Activated naive CD8-positive, alpha-beta T cell (primary cell): ENCODE measurements around the gene P3H2.

ENCODE experiments used
- H3K27ac Mint-ChIP-seq: one replicate; pipeline ENCODE4 v1.8.0; 2021; ENCODE audit warnings: mixed read lengths
- H3K27me3 Mint-ChIP-seq: one replicate; pipeline ENCODE4 v1.8.0; 2021; ENCODE audit warnings: mixed read lengths
- H3K36me3 Mint-ChIP-seq: one replicate; pipeline ENCODE4 v1.8.0; 2021; ENCODE audit warnings: mixed read lengths
- H3K4me1 Mint-ChIP-seq: one replicate; pipeline ENCODE4 v1.8.0; 2021; ENCODE audit warnings: low read depth, mixed read lengths
- H3K4me3 Mint-ChIP-seq: one replicate; pipeline ENCODE4 v1.8.0; 2021; ENCODE audit warnings: mild to moderate bottlenecking, mixed read lengths
- H3K9me3 Mint-ChIP-seq: one replicate; pipeline ENCODE4 v1.8.0; 2021; ENCODE audit warnings: low read depth, mixed read lengths

Gene P3H2

DNA sequence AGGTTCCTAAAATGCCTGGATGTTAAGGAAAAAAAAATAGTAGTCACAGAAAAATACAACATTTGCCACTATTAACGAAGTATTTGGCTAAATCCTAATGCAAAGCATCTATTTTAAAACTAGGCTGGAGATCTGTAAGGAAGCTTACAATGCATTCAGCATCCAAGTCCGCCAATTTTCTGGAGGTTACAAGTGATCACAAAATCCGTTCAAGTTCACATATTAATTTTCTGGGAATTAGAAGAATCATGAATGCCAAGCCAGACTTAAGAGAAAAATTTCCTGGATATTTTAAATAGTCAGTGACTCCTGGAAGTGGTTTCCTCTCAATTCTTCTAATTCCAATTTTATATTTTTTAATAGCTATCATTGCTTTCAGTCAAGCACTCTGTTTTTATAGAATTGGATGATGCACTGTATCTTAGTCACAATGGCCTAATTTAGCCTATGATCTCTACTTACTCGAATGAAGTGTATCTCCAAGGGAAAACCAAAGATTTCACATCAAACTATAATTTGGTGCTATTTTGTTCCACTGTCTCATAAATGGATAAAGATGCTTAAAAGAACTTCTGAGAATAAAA is 60.4 kb downstream of the P3H2 start:
- H3K9me3 Mint-ChIP-seq = no peaks in the 10 kb centered on the region
- no peaks in the 10 kb centered on the region for H3K4me1 Mint-ChIP-seq
- no peaks in the 10 kb centered on the region for H3K36me3 Mint-ChIP-seq
- no peak overlapping the region for H3K4me3 Mint-ChIP-seq
- H3K27me3 Mint-ChIP-seq = peaks cover 8% of the 10 kb centered on the region
- no peak overlapping the region for H3K27ac Mint-ChIP-seq

DNA sequence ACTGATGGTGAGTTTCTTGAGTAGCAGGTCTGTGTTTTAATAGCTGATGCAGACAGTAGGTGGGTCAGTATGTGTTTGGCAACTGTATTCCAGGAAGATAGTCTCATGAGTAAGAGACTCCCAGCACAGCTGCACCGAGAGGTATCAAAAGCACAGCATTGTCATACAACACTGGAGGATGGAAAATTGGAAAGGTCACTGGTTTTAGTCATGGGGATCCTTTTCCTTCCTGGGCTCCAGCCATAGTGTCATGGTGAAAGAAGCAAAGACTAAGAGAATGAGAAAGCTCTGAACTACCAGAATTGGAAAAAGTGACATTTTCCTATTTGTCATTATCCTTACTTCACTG is 61.5 kb downstream of the P3H2 start:
- Mint-ChIP-seq H3K36me3 (no peaks in the 10 kb centered on the region), H3K4me1 (no peaks in the 10 kb centered on the region), H3K9me3 (no peaks in the 10 kb centered on the region), H3K27me3 (peaks cover 8% of the 10 kb centered on the region), H3K4me3 (no peak overlapping the region), H3K27ac (no peak overlapping the region)

GRCh38 chr3:190058521-190059241 is 62.0 kb downstream of the P3H2 start:
- Mint-ChIP-seq H3K4me3 (no peak overlapping the region), H3K27me3 (peaks cover 8% of the 10 kb centered on the region), H3K36me3 (no peaks in the 10 kb centered on the region), H3K4me1 (no peaks in the 10 kb centered on the region), H3K9me3 (no peaks in the 10 kb centered on the region), H3K27ac (no peak overlapping the region)

DNA sequence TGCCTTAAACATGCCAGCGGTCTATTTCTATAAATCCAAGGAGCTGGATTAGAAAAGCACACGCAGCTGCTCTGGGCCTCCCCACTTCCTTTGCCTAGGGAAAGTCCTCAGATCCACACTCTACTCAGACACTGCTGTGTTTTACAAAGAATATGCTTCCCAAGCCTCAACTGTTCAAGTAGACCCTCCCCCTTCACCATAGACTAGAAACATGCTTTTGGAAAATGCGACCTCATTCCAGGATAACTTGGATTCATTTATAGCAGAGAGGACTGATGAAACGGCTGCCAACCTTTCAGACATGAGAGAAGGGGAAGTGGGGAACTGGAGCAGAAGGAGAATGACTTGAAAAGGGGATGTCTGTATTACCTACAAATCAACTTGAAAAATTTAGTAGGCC is 64.0 kb downstream of the P3H2 start:
- H3K4me3 Mint-ChIP-seq = no peak overlapping the region
- H3K4me1 Mint-ChIP-seq = no peaks in the 10 kb centered on the region
- no peak overlapping the region for H3K27ac Mint-ChIP-seq
- no peaks in the 10 kb centered on the region for H3K9me3 Mint-ChIP-seq
- H3K36me3 Mint-ChIP-seq = no peaks in the 10 kb centered on the region
- peaks cover 8% of the 10 kb centered on the region for H3K27me3 Mint-ChIP-seq

DNA sequence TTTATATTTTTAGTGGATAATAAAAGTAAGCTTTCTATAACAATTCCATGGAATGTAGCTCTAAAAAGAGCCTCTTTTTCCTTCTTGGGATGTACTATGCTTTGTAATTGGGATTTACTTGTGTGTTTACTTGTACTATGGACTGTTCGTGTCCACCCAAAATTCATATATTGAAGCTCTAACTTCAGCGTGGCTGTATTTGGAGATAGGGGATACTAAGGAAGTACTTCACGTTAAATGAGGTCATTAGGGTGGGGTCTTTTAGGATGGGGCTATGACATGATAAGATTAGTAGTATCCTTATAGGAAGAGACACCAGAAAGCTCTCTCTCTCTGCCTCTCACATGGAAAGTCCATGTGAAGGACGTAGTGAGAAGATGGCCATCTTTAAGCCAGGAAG is 64.9 kb downstream of the P3H2 start:
- Mint-ChIP-seq H3K27ac (no peak overlapping the region), H3K9me3 (no peaks in the 10 kb centered on the region), H3K27me3 (peaks cover 8% of the 10 kb centered on the region), H3K36me3 (no peaks in the 10 kb centered on the region), H3K4me1 (no peaks in the 10 kb centered on the region), H3K4me3 (no peak overlapping the region)

GRCh38 chr3:190053919-190054672 is 66.6 kb downstream of the P3H2 start:
- H3K9me3 Mint-ChIP-seq = no peaks in the 10 kb centered on the region
- H3K4me1 Mint-ChIP-seq = no peaks in the 10 kb centered on the region
- H3K36me3 Mint-ChIP-seq = no peaks in the 10 kb centered on the region
- no peak overlapping the region for H3K4me3 Mint-ChIP-seq
- H3K27me3 Mint-ChIP-seq = peaks cover 10% of the 10 kb centered on the region
- no peak overlapping the region for H3K27ac Mint-ChIP-seq

DNA sequence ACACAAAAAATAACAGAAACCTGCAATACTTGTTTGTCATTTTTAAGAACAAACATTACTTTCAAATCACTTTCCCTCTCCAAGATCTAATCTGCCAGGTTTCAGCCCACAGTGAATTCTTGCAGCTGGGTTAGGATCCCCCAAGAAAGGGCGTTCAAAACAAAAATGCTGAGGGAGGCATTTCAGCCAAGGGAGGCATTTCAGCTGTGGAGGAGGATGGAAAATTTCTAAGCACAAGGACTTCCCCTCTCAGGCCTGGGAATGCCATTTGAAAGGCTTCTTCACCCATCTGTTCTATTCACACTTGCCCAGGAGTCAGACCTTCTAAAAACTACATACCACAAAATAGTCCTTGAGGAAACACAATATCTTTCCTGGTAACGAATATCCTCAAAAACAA is 69.1 kb downstream of the P3H2 start:
- Mint-ChIP-seq H3K36me3 (no peaks in the 10 kb centered on the region), H3K4me3 (no peak overlapping the region), H3K9me3 (no peaks in the 10 kb centered on the region), H3K27ac (no peak overlapping the region), H3K4me1 (no peaks in the 10 kb centered on the region), H3K27me3 (peaks cover 17% of the 10 kb centered on the region)

DNA sequence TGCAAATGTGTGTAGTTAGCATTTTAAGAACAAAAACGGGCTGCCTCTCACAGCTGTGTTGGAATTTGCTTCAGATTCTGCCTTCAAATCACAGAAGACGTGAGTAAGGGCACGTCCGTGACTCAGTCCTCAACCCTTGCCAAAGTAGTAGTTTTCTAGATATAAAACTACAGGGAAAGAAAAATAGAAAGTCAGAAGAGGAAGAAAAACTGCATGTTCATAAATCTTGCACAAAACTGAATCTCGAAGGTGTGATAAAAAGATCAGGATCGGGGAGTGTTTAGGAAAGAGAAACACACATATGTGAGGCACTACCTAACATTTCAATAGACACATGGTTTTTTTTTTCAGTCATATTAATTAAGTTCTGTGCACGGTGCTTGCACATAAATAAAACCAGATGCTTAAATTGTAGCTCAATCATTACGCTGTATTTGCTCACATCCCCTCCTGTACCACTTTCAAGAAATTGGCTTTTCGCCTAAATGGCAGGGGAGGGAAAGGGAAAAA is 71.7 kb downstream of the P3H2 start:
- Mint-ChIP-seq H3K27ac (no peak overlapping the region), H3K9me3 (no peaks in the 10 kb centered on the region), H3K27me3 (peaks cover 19% of the 10 kb centered on the region), H3K36me3 (no peaks in the 10 kb centered on the region), H3K4me3 (no peak overlapping the region), H3K4me1 (no peaks in the 10 kb centered on the region)

DNA sequence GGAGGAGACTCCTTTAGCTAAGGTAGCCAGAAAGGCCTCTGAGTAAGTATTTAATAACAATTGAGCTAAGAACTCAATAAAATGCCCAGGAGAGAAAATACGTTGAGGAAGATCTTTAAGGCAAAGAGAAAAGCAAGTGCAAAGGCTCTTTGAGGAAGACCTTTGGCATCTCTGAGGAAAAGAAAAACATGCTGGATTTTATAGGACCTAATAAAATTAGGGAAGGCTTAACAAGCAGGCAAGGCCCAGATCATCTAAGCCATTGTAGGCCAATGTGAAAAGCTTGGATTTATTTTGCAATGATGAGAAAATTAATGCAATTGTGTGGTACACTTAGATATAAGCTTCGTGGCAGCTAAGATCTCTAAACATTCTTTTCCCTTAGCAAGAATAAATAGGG is 75.7 kb downstream of the P3H2 start:
- Mint-ChIP-seq H3K36me3 (no peaks in the 10 kb centered on the region), H3K4me1 (no peaks in the 10 kb centered on the region), H3K9me3 (no peaks in the 10 kb centered on the region), H3K27me3 (peaks cover 18% of the 10 kb centered on the region), H3K27ac (no peak overlapping the region), H3K4me3 (no peak overlapping the region)

DNA sequence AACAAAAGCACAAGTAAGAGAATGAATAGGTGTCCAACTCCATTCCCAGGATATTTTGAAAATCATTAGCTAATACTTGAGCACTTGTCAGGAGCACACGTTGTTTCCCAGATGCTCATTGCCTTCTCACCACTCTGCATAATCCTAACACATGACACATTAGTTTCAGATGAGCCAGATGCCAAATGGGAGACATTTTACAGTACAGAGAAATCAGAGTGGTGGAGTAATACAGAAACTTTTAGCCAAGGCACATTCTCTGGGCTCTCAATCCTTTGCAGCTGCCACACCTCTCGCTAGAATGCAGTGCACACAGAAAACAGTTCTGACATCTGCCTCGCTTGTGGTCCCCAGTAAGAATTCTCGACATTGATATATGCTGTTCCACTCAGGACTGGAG is 76.6 kb downstream of the P3H2 start:
- H3K27me3 Mint-ChIP-seq = peaks cover 20% of the 10 kb centered on the region
- H3K4me1 Mint-ChIP-seq = no peaks in the 10 kb centered on the region
- no peaks in the 10 kb centered on the region for H3K9me3 Mint-ChIP-seq
- H3K36me3 Mint-ChIP-seq = no peaks in the 10 kb centered on the region
- no peak overlapping the region for H3K27ac Mint-ChIP-seq
- H3K4me3 Mint-ChIP-seq = no peak overlapping the region

GRCh38 chr3:190043741-190044140 is 77.0 kb downstream of the P3H2 start:
- Mint-ChIP-seq H3K4me1 (no peaks in the 10 kb centered on the region), H3K4me3 (no peak overlapping the region), H3K36me3 (no peaks in the 10 kb centered on the region), H3K27ac (no peak overlapping the region), H3K9me3 (no peaks in the 10 kb centered on the region), H3K27me3 (peaks cover 18% of the 10 kb centered on the region)

DNA sequence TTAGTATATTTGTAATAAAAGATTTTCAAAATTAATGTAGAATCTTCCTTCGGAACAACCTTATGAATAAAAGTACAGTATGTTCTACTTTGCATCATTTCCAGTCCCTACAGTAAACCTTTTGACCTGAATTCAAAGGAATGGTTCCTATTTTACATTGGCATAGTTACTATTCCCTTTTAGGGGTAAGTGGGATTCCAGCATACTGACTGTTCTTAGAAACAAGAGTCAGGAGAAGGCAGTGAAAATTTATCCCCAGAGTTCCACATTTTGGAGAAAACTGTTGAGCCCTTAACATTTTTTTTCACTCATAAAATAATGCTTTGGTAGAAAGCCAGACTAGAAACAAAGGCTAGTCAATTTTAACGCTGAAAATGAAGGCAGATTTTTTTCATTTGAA is 78.1 kb downstream of the P3H2 start:
- no peaks in the 10 kb centered on the region for H3K9me3 Mint-ChIP-seq
- H3K4me1 Mint-ChIP-seq = no peaks in the 10 kb centered on the region
- peaks cover 14% of the 10 kb centered on the region for H3K27me3 Mint-ChIP-seq
- no peak overlapping the region for H3K27ac Mint-ChIP-seq
- no peak overlapping the region for H3K4me3 Mint-ChIP-seq
- no peaks in the 10 kb centered on the region for H3K36me3 Mint-ChIP-seq

GRCh38 chr3:190041333-190042041 is 79.2 kb downstream of the P3H2 start:
- no peak overlapping the region for H3K4me3 Mint-ChIP-seq
- H3K36me3 Mint-ChIP-seq = no peaks in the 10 kb centered on the region
- peaks cover 13% of the 10 kb centered on the region for H3K27me3 Mint-ChIP-seq
- no peak overlapping the region for H3K27ac Mint-ChIP-seq
- no peaks in the 10 kb centered on the region for H3K4me1 Mint-ChIP-seq
- H3K9me3 Mint-ChIP-seq = no peaks in the 10 kb centered on the region

DNA sequence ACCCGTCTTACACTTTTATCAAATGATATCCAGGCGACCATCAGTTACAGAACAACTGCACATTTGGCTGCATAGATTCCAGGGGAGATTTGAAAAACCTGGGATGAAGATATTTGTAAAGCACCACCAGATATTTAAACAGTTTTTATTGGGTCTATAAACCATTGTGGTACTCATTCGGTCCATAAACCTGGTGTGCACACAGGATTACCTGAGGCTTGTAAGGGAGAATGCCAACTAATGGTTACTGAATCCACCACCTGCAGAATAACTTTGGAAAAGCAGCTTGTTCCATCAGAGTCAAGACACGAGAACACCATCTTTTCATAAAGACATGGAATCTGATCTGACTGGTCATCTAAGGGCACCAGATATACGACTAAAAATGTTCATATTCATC is 80.6 kb downstream of the P3H2 start:
- H3K27me3 Mint-ChIP-seq = peaks cover 12% of the 10 kb centered on the region
- no peaks in the 10 kb centered on the region for H3K36me3 Mint-ChIP-seq

More for the DNA sequence above, 80.6 kb downstream of the P3H2 start:
- Mint-ChIP-seq H3K27ac (no peak overlapping the region), H3K9me3 (no peaks in the 10 kb centered on the region), H3K4me1 (no peaks in the 10 kb centered on the region), H3K4me3 (no peak overlapping the region)
